WTC11 (cell line): ENCODE data around the gene NECAB2. TPM values are rescaled to one million over a fixed set of nuclear protein-coding genes. Genes with fewer than 3 reads are reported as not detected.

Experiments
- ATAC-seq: fragments of 200-7000 bp; cut with Tn5 transposase; 2 replicates; pipeline ENCODE4 v1.10.0; 2021; ENCODE audit warnings: mild to moderate bottlenecking, moderate library complexity
- CTCF ChIA-PET: fragments of 300-600 bp; sonication (Branson Sonifier 250); formaldehyde crosslinking; loops from one replicate; lab custom pipeline; 2021; ENCODE audit warnings: antibody characterized with exemption; lab: Charles Lee
- POLR2A ChIA-PET: fragments of 350-600 bp; sonication (Branson Sonifier 250); formaldehyde crosslinking; loops from one replicate; lab custom pipeline; 2021; ENCODE audit warnings: antibody characterized with exemption; lab: Charles Lee
- DNase-seq: peaks from one replicate; pipeline ENCODE4 v3.0.0; 2021; ENCODE audit warnings: low spot score
- H3K27ac Mint-ChIP-seq: 2 replicates; pipeline ENCODE4 v1.8.0; 2021; ENCODE audit warnings: mixed read lengths
- H3K27me3 Mint-ChIP-seq: 2 replicates; pipeline ENCODE4 v1.8.0; 2021; ENCODE audit warnings: low read depth, mild to moderate bottlenecking, moderate library complexity, mixed read lengths
- H3K36me3 Mint-ChIP-seq: 2 replicates; pipeline ENCODE4 v1.8.0; 2021; ENCODE audit warnings: mixed read lengths
- H3K4me1 Mint-ChIP-seq: 2 replicates; pipeline ENCODE4 v1.8.0; 2022; ENCODE audit warnings: mixed read lengths
- H3K4me3 Mint-ChIP-seq: 2 replicates; pipeline ENCODE4 v1.8.0; 2021; ENCODE audit warnings: mild to moderate bottlenecking, moderate library complexity, mixed read lengths
- H3K9me3 Mint-ChIP-seq: 2 replicates; pipeline ENCODE4 v1.8.0; 2021; ENCODE audit warnings: mixed read lengths
- AFF4 ChIP-seq: sonication (generic); formaldehyde crosslinking; IDR thresholded peaks from 2 replicates; pipeline ENCODE4 v1.8.1; 2023; ENCODE audit warnings: mild to moderate bottlenecking, missing genetic modification reagents, borderline replicate concordance
- AR ChIP-seq: fragments of 250-450 bp; sonication (Bioruptor Pico); IDR thresholded peaks from 2 replicates; pipeline ENCODE4 v1.9.0; 2021; ENCODE audit warnings: mild to moderate bottlenecking
- E2F1 ChIP-seq: sonication (generic); formaldehyde crosslinking; IDR thresholded peaks from 2 replicates; pipeline ENCODE4 v1.8.0; 2022; ENCODE audit warnings: mild to moderate bottlenecking, missing genetic modification reagents
- E2F4 ChIP-seq: sonication (generic); formaldehyde crosslinking; IDR thresholded peaks from 2 replicates; pipeline ENCODE4 v1.8.1; 2022; ENCODE audit warnings: low read depth, mild to moderate bottlenecking, moderate library complexity, missing genetic modification reagents, borderline replicate concordance
- FOXP1 ChIP-seq: sonication (generic); formaldehyde crosslinking; IDR thresholded peaks from 2 replicates; pipeline ENCODE4 v1.8.0; 2022; ENCODE audit warnings: missing genetic modification reagents, mild to moderate bottlenecking, moderate library complexity, borderline replicate concordance
- IRF1 ChIP-seq: sonication (generic); formaldehyde crosslinking; IDR thresholded peaks from 2 replicates; pipeline ENCODE4 v1.8.0; 2023; ENCODE audit warnings: missing genetic modification reagents
- JUN ChIP-seq: sonication (generic); formaldehyde crosslinking; IDR thresholded peaks from 2 replicates; pipeline ENCODE4 v1.8.0; 2023; ENCODE audit warnings: mild to moderate bottlenecking, missing genetic modification reagents
- MLX ChIP-seq: sonication (generic); formaldehyde crosslinking; IDR thresholded peaks from 2 replicates; pipeline ENCODE4 v1.8.1; 2023; ENCODE audit warnings: mild to moderate bottlenecking, missing genetic modification reagents, moderate library complexity
- MYBL2 ChIP-seq: sonication (generic); formaldehyde crosslinking; IDR thresholded peaks from 2 replicates; pipeline ENCODE4 v1.8.1; 2023; ENCODE audit warnings: mild to moderate bottlenecking, moderate library complexity, missing genetic modification reagents
- NFATC4 ChIP-seq: fragments of 250-450 bp; sonication (Bioruptor Pico); IDR thresholded peaks from 2 replicates; pipeline ENCODE4 v1.9.0; 2021; ENCODE audit warnings: mild to moderate bottlenecking
- NR3C1 ChIP-seq: sonication (generic); formaldehyde crosslinking; conservative IDR thresholded peaks from 2 replicates; pipeline ENCODE4 v1.8.1; 2023; ENCODE audit warnings: low read depth, mild to moderate bottlenecking, missing genetic modification reagents
- PRDM15 ChIP-seq: sonication (generic); formaldehyde crosslinking; IDR thresholded peaks from 2 replicates; pipeline ENCODE4 v1.8.0; 2022; ENCODE audit warnings: missing genetic modification reagents
- PREB ChIP-seq: sonication (generic); formaldehyde crosslinking; IDR thresholded peaks from 2 replicates; pipeline ENCODE4 v1.8.1; 2022; ENCODE audit warnings: mild to moderate bottlenecking, missing genetic modification reagents, moderate library complexity, borderline replicate concordance
- SMAD3 ChIP-seq: sonication (generic); formaldehyde crosslinking; IDR thresholded peaks from 2 replicates; pipeline ENCODE4 v1.8.0; 2022; ENCODE audit warnings: missing genetic modification reagents, mild to moderate bottlenecking, borderline replicate concordance
- SMAD4 ChIP-seq: sonication (generic); formaldehyde crosslinking; IDR thresholded peaks from 2 replicates; pipeline ENCODE4 v1.8.0; 2022; ENCODE audit warnings: mild to moderate bottlenecking, missing genetic modification reagents
- TEAD1 ChIP-seq: sonication (generic); formaldehyde crosslinking; IDR thresholded peaks from 2 replicates; pipeline ENCODE4 v1.8.0; 2022; ENCODE audit warnings: mild to moderate bottlenecking, missing genetic modification reagents
- TP53 ChIP-seq: sonication (generic); formaldehyde crosslinking; IDR thresholded peaks from 2 replicates; pipeline ENCODE4 v1.8.1; 2023; ENCODE audit warnings: mild to moderate bottlenecking, missing genetic modification reagents
- ZNF396 ChIP-seq: fragments of 250-450 bp; sonication (Bioruptor Pico); IDR thresholded peaks from 2 replicates; pipeline ENCODE4 v1.8.0; 2021; ENCODE audit warnings: mild to moderate bottlenecking, moderate library complexity, borderline replicate concordance
- ZNF416 ChIP-seq: fragments of 250-450 bp; sonication (Bioruptor Pico); IDR thresholded peaks from 2 replicates; pipeline ENCODE4 v1.9.0; 2021; ENCODE audit warnings: mild to moderate bottlenecking, inconsistent platforms
- total RNA-seq: library from RNA; stranded (reverse); gene quantifications from 3 replicates; pipeline ENCODE4 v1.2.3, GENCODE V29; 2021

The NECAB2 gene
- total RNA-seq, 1 experiment from 2014 or later, result 2.9 TPM

GRCh38 chr16:83933885-83934683 lies 34.0 kb upstream of the NECAB2 start (continued):
- TF ChIP-seq PRDM15 (CRISPR knock-in tag) (no peak), ZNF416 (no peak), ZNF396 (CRISPR knock-in tag) (no peak), NFATC4 (CRISPR knock-in tag) (no peak), IRF1 (CRISPR knock-in tag) (no peak), TEAD1 (CRISPR knock-in tag) (no peak), TP53 (CRISPR knock-in tag) (no peak), JUN (CRISPR knock-in tag) (no peak), FOXP1 (CRISPR knock-in tag) (no peak), NR3C1 (CRISPR knock-in tag) (no peak), SMAD3 (CRISPR knock-in tag) (no peak), E2F4 (CRISPR knock-in tag) (no peak), MLX (CRISPR knock-in tag) (no peak)

GRCh38 chr16:83934684-83934977 lies 33.4 kb upstream of the NECAB2 start:
- POLR2A ChIA-PET, result no interaction called here
- H3K36me3 Mint-ChIP-seq, result no peaks in the 10 kb centered on the region
- no peak overlapping the region for H3K4me3 Mint-ChIP-seq
- ATAC-seq (no peak), DNase-seq (no peak)
- CTCF ChIA-PET, result interaction anchor here (1.4 to 2.7 kb wide), 2 partner anchors 8 to 22 kb away, joined by 8 to 13 read pairs; no protein-coding TSS in a partner anchor
- H3K27ac Mint-ChIP-seq, result no peak overlapping the region
- H3K9me3 Mint-ChIP-seq, result no peaks in the 10 kb centered on the region
- no peaks in the 10 kb centered on the region; the same call in 1 of the 2 replicates for H3K27me3 Mint-ChIP-seq
- H3K4me1 Mint-ChIP-seq, result no peaks in the 10 kb centered on the region
- TF ChIP-seq FOXP1 (CRISPR knock-in tag) (no peak), AFF4 (no peak), JUN (CRISPR knock-in tag) (no peak), SMAD4 (no peak), PREB (CRISPR knock-in tag) (no peak), MYBL2 (no peak), E2F1 (CRISPR knock-in tag) (no peak), AR (CRISPR knock-in tag) (no peak)
